GM13977 (cell line): ENCODE results near the gene CTIF.

ENCODE experiments used
- DNase-seq: peaks from one replicate; pipeline ENCODE4 v3.0.0; 2012; ENCODE audit warnings: low spot score
- CTCF ChIP-seq: IDR thresholded peaks from 2 replicates; pipeline ENCODE4 v1.5.1; 2012; ENCODE audit warnings: mild to moderate bottlenecking, control low read depth; ENCODE audit not compliant: insufficient read depth; ENCODE audit errors: extremely low read depth, missing control alignments
- in situ Hi-C: fragments of 300-500 bp; cut with MboI; formaldehyde crosslinking; loops from one replicate; pipeline ENCODE4 v1.12.0; 2022; ENCODE audit warnings: low sequenced_read_pairs, low pct_unique_long_range_greater_than_20kb, mixed read lengths, inconsistent platforms; ENCODE audit not compliant: unreplicated experiment

Gene CTIF

DNA sequence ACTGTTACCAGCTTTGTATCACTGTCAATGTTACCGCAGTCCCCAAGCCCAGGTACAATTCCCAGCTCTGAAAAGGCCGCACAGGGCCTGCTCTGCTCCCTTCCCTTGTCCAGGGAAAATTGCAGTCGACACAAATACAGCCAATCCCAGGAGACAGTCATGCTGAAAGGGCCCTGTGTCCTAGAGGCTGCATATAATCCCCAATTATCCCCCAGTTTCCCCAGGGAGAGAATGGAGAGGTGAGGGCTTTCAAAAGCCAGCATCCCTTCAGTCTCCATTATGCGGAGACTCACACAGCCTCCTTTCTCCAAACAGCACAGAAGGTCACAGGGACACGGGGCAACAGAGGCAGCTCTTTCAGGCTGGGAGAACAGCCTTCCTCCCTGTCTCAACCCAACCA is 17.1 kb upstream of the CTIF start:
- no peak for DNase-seq
- no peak for TF ChIP-seq CTCF
- in situ Hi-C loops, result no loop called here

DNA sequence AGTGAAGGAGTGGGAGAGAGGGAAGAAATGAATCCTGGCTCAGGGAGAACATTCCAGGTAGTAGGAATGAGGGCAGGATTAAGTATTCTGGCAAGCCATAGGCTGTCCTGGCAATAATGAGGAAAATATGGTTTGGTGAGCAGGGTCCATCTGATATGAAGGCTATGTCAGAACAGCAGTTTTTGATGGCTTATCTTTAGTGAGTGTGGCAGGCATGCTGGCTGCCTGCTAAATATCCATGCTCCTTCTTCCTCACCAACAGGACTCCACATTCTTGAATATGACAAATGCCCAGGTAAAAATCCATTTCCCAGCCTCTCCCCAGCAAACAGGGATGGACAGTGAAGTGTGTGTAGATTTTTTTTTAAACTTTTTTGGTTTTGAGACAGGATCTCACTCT is 13.2 kb upstream of the CTIF start:
- no peak for DNase-seq
- TF ChIP-seq CTCF, result no peak
- in situ Hi-C loops, result no loop called here

GRCh38 chr18:48527461-48527860 is 11.4 kb upstream of the CTIF start:
- in situ Hi-C loops, result no loop called here
- TF ChIP-seq CTCF, result no peak
- no peak for DNase-seq

GRCh38 chr18:48528861-48529260 is 10.0 kb upstream of the CTIF start:
- in situ Hi-C loops, result no loop called here
- TF ChIP-seq CTCF, result no peak
- no peak for DNase-seq

DNA sequence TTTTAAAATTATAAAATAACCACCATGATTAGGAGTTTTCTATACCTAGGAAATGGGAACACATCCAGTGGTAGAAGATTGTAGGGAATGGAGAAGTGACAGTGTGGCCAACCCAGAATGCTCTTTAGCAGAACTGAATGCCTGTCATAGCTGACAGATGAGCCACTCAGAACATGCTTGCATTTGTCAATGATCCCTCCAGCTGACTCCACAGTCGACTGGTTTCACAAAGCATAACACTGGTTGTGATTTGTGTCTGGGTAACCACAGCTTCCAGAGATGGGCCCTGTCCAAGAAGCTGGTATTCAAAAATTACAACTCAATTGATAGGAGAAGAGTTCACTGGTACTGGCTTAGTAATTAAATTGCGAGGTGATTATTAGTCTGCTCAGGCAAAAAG is 9.0 kb upstream of the CTIF start:
- no peak for TF ChIP-seq CTCF
- in situ Hi-C loops, result no loop called here
- DNase-seq, result no peak

DNA sequence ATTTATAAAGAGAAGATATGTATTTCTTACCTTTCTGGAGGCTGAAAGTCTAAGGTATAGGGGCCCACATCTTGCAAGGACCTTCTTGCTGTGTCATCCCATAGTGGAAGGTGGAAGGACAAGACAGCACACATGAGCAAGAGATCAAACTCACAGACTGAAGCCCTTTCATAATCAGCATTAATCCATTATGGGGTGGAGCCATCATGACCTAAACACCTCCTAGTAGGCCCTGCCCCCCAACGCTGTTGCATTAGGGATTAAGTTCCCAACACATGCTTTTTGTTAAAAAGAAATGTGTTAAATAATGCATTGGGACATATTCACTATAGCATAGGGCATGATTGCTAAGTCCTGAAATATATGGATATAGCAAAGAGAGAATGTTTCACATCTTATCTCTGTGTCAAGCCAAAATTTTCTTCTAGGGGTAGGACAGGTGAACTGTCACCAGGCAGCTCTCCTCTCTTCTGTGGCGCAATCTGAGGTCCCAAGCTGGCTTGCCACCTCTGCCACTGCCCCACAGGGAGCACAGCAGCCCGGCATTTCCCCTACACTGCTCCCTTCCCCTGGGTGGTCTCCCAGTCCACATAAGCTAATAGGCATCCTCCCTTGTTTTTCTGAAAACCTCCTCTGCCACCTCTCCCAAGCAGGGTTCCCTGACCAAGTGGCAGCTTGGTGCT is 8.3 kb upstream of the CTIF start:
- in situ Hi-C loops, result no loop called here
- no peak for DNase-seq
- TF ChIP-seq CTCF, result no peak

- in situ Hi-C loops, result no loop called here
- no peak for TF ChIP-seq CTCF
- no peak for DNase-seq
These were observed 7.8 kb upstream of the CTIF start for GRCh38 chr18:48531082-48531403.
